HUES64 (cell line): ENCODE measurements around the gene CLSTN2.

Experiments
- H3K27ac ChIP-seq: 2 replicates; pipeline ENCODE4 v1.7.0; 2013; ENCODE audit warnings: low read depth, low read length, inconsistent platforms
- H3K27me3 ChIP-seq: 2 replicates; pipeline ENCODE4 v1.6.1; 2013; ENCODE audit warnings: mild to moderate bottlenecking, low read length; ENCODE audit not compliant: insufficient read depth
- H3K36me3 ChIP-seq: 2 replicates; pipeline ENCODE4 v1.6.1; 2013; ENCODE audit warnings: mild to moderate bottlenecking, low read length; ENCODE audit not compliant: insufficient read depth
- H3K4me1 ChIP-seq: 2 replicates; pipeline ENCODE4 v1.6.1; 2013; ENCODE audit warnings: mild to moderate bottlenecking, low read length, moderate library complexity; ENCODE audit not compliant: insufficient read depth
- H3K4me3 ChIP-seq: 2 replicates; pipeline ENCODE4 v1.5.1; 2013; ENCODE audit warnings: mild to moderate bottlenecking, low read length, moderate library complexity
- H3K9ac ChIP-seq: 2 replicates; pipeline ENCODE4 v1.6.1; 2013; ENCODE audit warnings: mild to moderate bottlenecking, low read depth, low read length
- H3K9me3 ChIP-seq: 2 replicates; pipeline ENCODE4 v1.6.1; 2013; ENCODE audit warnings: low read depth, low read length; ENCODE audit not compliant: insufficient read depth
- WGBS: fragments of 150-250, 120-280 bp; methylation state at CpG from one replicate; pipeline ENCODE4 v1.1.7; 2013; ENCODE audit warnings: missing lambda C conversion rate; 5-methylcytosine and 5-hydroxymethylcytosine counted together

The CLSTN2 gene

DNA sequence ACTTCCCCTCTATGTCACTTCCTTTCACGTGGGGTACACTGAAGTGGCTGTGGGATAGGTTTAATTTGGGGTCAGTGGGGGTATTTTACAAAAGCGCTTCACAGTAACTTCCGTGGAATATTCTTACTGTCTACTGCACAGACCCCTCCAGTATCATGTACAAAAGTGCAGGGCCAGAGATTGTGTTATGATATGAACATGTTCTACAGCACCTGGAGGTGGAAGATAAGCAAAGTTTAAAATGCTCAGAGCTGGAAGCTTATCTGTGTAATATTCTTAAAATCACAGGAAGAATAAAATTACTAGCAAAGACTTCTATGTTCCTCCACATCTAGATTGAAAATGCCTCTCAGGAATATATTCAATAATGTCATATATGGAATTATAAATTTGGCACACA, 658.8 kb downstream of the CLSTN2 start:
- H3K4me3 ChIP-seq = no peak overlapping the region
- no peaks in the 10 kb centered on the region for H3K9me3 ChIP-seq
- H3K27ac ChIP-seq = no peak overlapping the region
- no peaks in the 10 kb centered on the region for H3K27me3 ChIP-seq
- H3K4me1 ChIP-seq = peaks cover 6% of the 10 kb centered on the region; the same call in 1 of the 2 replicates
- no peaks in the 10 kb centered on the region for H3K36me3 ChIP-seq
- 94% methylated on average over 2 of the region's 3 CpGs for WGBS
- H3K9ac ChIP-seq = no peak overlapping the region

GRCh38 chr3:140595295-140595694, 660.3 kb downstream of the CLSTN2 start:
- Histone ChIP-seq H3K9me3 (no peaks in the 10 kb centered on the region), H3K27ac (no peak overlapping the region), H3K9ac (no peak overlapping the region), H3K36me3 (no peaks in the 10 kb centered on the region), H3K4me1 (no peaks in the 10 kb centered on the region), H3K27me3 (no peaks in the 10 kb centered on the region), H3K4me3 (no peak overlapping the region)
- 100% methylated on average over 2 of the region's 2 CpGs for WGBS

- no peaks in the 10 kb centered on the region for H3K9me3 ChIP-seq
- H3K4me3 ChIP-seq = no peak overlapping the region
- no peak overlapping the region for H3K9ac ChIP-seq
- no peaks in the 10 kb centered on the region for H3K27me3 ChIP-seq
- no peaks in the 10 kb centered on the region for H3K36me3 ChIP-seq
- 91% methylated on average over 3 of the region's 3 CpGs for WGBS
- no peaks in the 10 kb centered on the region for H3K4me1 ChIP-seq
- no peak overlapping the region for H3K27ac ChIP-seq
Observed at GRCh38 chr3:140597364-140597763, 662.4 kb downstream of the CLSTN2 start.

DNA sequence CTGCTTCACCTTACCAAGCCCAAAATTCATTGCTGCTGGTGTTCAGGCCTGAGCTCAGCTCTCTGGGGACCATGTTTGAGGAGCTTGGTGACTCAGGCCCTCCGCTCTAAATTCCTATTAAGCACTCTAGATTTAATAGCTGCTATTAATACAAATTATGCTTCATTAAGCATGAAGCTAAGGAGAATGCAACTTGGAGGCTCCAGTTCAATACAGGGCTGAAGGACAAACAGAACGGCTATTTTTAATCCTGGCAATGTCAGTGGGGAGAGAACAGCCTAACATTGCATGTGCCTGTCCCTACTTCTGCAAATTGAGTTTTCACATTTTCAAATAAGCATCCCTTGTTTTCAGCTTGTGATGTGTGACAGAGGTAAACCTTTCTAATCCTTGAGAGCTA, 662.8 kb downstream of the CLSTN2 start:
- no peaks in the 10 kb centered on the region for H3K36me3 ChIP-seq
- 91% methylated on average over 1 of the region's 2 CpGs for WGBS
- no peaks in the 10 kb centered on the region for H3K27me3 ChIP-seq
- H3K27ac ChIP-seq = no peak overlapping the region
- H3K9me3 ChIP-seq = no peaks in the 10 kb centered on the region
- no peaks in the 10 kb centered on the region for H3K4me1 ChIP-seq
- no peak overlapping the region for H3K9ac ChIP-seq
- H3K4me3 ChIP-seq = no peak overlapping the region

DNA sequence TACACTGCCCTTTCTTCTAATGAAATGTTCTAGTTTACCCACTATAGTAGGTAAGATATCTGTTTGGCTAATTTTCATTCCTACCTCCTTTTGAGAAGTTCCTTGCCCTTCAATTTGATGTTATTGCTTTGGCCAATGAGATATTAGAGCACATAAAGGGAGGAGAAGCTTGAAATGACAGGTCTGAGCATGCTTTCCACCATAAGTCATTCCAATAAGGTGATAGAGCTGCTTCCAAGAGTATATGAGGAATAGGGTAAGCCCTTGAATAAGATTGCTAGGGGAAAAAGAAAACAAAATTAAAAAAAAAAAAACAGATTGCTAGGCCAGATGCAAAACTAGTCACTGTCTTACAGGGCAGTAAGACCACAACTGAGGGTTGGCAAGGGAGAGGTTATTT, 664.0 kb downstream of the CLSTN2 start:
- no peaks in the 10 kb centered on the region for H3K36me3 ChIP-seq
- no peaks in the 10 kb centered on the region for H3K9me3 ChIP-seq
- H3K9ac ChIP-seq = no peak overlapping the region
- H3K4me1 ChIP-seq = no peaks in the 10 kb centered on the region
- no peaks in the 10 kb centered on the region for H3K27me3 ChIP-seq
- H3K27ac ChIP-seq = no peak overlapping the region
- no peak overlapping the region for H3K4me3 ChIP-seq

GRCh38 chr3:140599496-140599895, 664.5 kb downstream of the CLSTN2 start:
- Histone ChIP-seq H3K27me3 (no peaks in the 10 kb centered on the region), H3K27ac (no peak overlapping the region), H3K9ac (no peak overlapping the region), H3K9me3 (no peaks in the 10 kb centered on the region), H3K36me3 (no peaks in the 10 kb centered on the region), H3K4me1 (no peaks in the 10 kb centered on the region), H3K4me3 (no peak overlapping the region)
- WGBS = 91% methylated on average over 1 of the region's 1 CpG

- Histone ChIP-seq H3K36me3 (no peaks in the 10 kb centered on the region), H3K4me3 (no peak overlapping the region), H3K27ac (no peak overlapping the region), H3K9me3 (no peaks in the 10 kb centered on the region), H3K27me3 (no peaks in the 10 kb centered on the region), H3K9ac (no peak overlapping the region), H3K4me1 (no peaks in the 10 kb centered on the region)
- 94% methylated on average over 2 of the region's 3 CpGs for WGBS
Observed at GRCh38 chr3:140601881-140602280, 666.9 kb downstream of the CLSTN2 start.

GRCh38 chr3:140602781-140603180, 667.8 kb downstream of the CLSTN2 start:
- WGBS = 86% methylated on average over 2 of the region's 2 CpGs

DNA sequence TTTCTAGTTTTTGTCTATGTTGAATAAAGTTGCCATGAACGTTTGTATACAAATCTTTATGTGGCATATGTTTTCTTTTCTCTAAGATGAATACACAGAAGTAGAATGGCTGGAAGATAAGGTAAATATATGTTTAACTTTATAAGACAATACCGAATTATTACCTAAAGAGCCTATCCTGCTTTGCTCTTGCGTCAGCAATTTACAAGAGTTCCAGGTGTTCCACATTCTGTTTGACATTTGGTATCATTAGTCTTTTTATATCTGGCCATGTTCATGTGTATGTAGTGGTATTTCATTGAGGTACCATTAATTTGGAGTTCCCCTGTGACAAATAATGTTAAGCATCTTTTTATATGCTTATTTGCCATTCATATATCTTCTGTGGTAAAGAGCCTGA, 668.8 kb downstream of the CLSTN2 start:
- Histone ChIP-seq H3K9me3 (no peaks in the 10 kb centered on the region), H3K4me1 (no peaks in the 10 kb centered on the region), H3K9ac (no peak overlapping the region), H3K4me3 (no peak overlapping the region), H3K27me3 (no peaks in the 10 kb centered on the region), H3K27ac (no peak overlapping the region), H3K36me3 (no peaks in the 10 kb centered on the region)
- 98% methylated on average over 3 of the region's 3 CpGs for WGBS

More at GRCh38 chr3:140602781-140603180, 667.8 kb downstream of the CLSTN2 start:
- Histone ChIP-seq H3K4me1 (no peaks in the 10 kb centered on the region), H3K27ac (no peak overlapping the region), H3K9me3 (no peaks in the 10 kb centered on the region), H3K27me3 (no peaks in the 10 kb centered on the region), H3K9ac (no peak overlapping the region), H3K36me3 (no peaks in the 10 kb centered on the region), H3K4me3 (no peak overlapping the region)

DNA sequence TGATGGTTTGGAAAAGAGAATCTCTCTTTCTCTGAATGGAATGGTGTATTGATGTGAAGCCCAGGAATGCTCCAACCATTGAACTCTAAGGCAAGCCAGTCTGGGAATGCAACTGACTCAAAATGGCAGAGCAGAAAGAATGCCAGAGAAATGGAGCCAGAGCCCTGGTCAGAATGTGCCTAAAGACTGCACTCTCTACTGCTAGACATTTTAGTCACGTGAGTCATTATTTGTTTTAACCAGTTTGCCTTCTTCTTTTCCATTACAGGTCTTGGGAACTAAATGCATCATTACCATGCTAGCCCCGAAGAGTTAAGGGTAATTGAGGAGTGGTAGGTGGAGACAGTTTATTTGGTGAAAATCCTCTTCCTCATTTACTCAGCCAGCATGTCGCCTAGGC, 675.6 kb downstream of the CLSTN2 start:
- 95% methylated on average over 2 of the region's 3 CpGs for WGBS
- no peaks in the 10 kb centered on the region for H3K27me3 ChIP-seq
- no peak overlapping the region for H3K27ac ChIP-seq
- no peaks in the 10 kb centered on the region for H3K4me1 ChIP-seq
- no peak overlapping the region for H3K4me3 ChIP-seq
- no peaks in the 10 kb centered on the region for H3K36me3 ChIP-seq
- H3K9ac ChIP-seq = no peak overlapping the region
- no peaks in the 10 kb centered on the region for H3K9me3 ChIP-seq

DNA sequence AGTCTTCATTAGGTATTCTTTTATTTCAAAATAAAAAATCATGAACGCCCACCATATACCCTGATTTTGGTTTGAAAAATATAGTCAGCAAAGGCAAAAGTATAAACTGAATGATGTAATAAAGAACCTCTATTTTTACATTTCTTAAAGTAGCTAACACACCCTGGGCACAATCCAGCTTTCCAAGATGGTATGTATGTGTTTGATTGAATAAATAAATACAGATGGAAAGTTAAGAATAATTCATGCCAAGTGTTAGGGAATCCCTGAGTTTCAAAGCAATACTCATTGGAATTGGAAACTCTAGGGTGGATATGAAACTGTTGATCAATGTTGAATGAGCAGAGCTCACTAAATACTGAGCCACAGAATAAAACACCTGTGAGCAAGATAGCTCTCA, 679.0 kb downstream of the CLSTN2 start:
- Histone ChIP-seq H3K36me3 (no peaks in the 10 kb centered on the region), H3K4me3 (no peak overlapping the region), H3K27ac (no peak overlapping the region), H3K27me3 (no peaks in the 10 kb centered on the region), H3K4me1 (no peaks in the 10 kb centered on the region), H3K9me3 (no peaks in the 10 kb centered on the region), H3K9ac (no peak overlapping the region)
- WGBS = no CpG with 5 or more reads among the region's 1 CpG

DNA sequence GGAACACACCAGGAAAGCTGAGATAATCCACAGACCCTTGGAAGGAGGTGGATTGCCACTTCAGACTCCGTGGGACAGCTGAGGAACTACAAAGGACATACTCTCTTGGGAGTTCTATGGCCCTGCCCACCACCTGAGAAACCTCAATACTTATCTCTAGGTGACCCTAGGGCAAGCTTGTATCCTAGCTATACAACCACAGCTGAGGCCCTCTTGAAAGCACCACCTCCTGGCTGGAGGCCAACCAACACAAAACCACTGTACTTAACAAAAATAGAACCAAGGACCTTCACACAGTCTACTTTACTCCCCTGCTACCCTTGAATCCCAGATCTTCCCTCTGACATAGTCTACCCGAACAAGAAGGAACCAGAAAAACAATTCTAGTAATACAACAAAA, 682.1 kb downstream of the CLSTN2 start:
- no peaks in the 10 kb centered on the region for H3K36me3 ChIP-seq
- no peak overlapping the region for H3K9ac ChIP-seq
- no peak overlapping the region for H3K4me3 ChIP-seq
- H3K27me3 ChIP-seq = no peaks in the 10 kb centered on the region
- WGBS = 89% methylated on average over 2 of the region's 2 CpGs
- no peak overlapping the region for H3K27ac ChIP-seq
- no peaks in the 10 kb centered on the region for H3K4me1 ChIP-seq
- no peaks in the 10 kb centered on the region for H3K9me3 ChIP-seq
